ENCODE measurements around the gene NPAS3. TPM values are rescaled to one million over a fixed set of nuclear protein-coding genes. Genes with fewer than 3 reads are reported as not detected.

The NPAS3 gene
- total RNA-seq, 1 experiment from 2014 or later = not detected

DNA sequence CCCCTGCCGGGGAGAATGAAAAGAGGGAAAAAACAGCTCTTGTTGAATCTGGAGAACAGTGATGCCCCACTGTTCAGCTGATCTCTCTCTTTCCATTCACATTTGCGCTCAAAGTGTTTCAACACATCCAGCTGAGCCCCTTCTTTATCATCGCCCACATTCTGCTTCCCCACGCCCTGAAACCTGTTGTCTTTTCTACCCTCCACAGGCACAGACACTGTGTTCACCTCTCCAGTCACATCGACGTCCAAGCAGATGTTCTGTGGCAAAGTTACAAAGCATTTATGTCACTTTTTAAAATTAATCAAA, 673.5 kb downstream of the NPAS3 start:
- no peak overlapping the region for H3K4me2 ChIP-seq (ENCODE audit: low read length)
- no peak overlapping the region for H3K9ac ChIP-seq (ENCODE audit: low read length)
- no peak overlapping the region for H3K4me3 ChIP-seq (replicated peaks in 1 of 2; ENCODE audit: low read depth in 1 of 2, low read length in 2 of 2)
- RAD21 ChIA-PET (ENCODE audit: low non-redundant PET in 1 of 2, low total read pairs in 2 of 2, uncharacterized antibody in 2 of 2, unreplicated experiment in 2 of 2) = no interaction called here
- H3K27me3 ChIP-seq (ENCODE audit: insufficient read depth, low read length) = peaks cover 9% of the 10 kb centered on the region; the same call in 1 of the 2 replicates
- H3K36me3 ChIP-seq (ENCODE audit: control insufficient read depth in 1 of 2, insufficient read depth in 2 of 2, low read length in 2 of 2) = no peaks in the 10 kb centered on the region
- ATAC-seq (no peak), DNase-seq (ENCODE audit: low read depth, low spot score) (no peak)
- no peaks in the 10 kb centered on the region for H3K79me2 ChIP-seq (ENCODE audit: insufficient read depth, low read length)
- POLR2A ChIA-PET = no interaction called here
- H4K20me1 ChIP-seq (ENCODE audit: insufficient read depth) = no peaks in the 10 kb centered on the region
- intact Hi-C loops (cut with micrococcal nuclease) = no loop called here
- TF ChIP-seq, protein P1, sequence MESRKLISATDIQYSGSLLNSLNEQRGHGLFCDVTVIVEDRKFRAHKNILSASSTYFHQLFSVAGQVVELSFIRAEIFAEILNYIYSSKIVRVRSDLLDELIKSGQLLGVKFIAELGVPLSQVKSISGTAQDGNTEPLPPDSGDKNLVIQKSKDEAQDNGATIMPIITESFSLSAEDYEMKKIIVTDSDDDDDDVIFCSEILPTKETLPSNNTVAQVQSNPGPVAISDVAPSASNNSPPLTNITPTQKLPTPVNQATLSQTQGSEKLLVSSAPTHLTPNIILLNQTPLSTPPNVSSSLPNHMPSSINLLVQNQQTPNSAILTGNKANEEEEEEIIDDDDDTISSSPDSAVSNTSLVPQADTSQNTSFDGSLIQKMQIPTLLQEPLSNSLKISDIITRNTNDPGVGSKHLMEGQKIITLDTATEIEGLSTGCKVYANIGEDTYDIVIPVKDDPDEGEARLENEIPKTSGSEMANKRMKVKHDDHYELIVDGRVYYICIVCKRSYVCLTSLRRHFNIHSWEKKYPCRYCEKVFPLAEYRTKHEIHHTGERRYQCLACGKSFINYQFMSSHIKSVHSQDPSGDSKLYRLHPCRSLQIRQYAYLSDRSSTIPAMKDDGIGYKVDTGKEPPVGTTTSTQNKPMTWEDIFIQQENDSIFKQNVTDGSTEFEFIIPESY (IDR thresholded peaks at IDR 0.05; ENCODE audit: extremely low read depth, insufficient replicate concordance, low read length) = no peak
- H3K27ac ChIP-seq (ENCODE audit: low read depth, low read length) = no peak overlapping the region
- no peak overlapping the region for H2AFZ ChIP-seq (ENCODE audit: low read depth, low read length, poor library complexity, severe bottlenecking)
- CTCF ChIA-PET = no interaction called here
- H3K9me3 ChIP-seq (ENCODE audit: control insufficient read depth in 1 of 2, insufficient read depth in 1 of 2, low read depth in 1 of 2, low read length in 2 of 2) = no peaks in the 10 kb centered on the region
- no TSS peak for BruUV-seq (replicated peaks)
- H3K4me1 ChIP-seq (ENCODE audit: control insufficient read depth in 1 of 2, insufficient read depth in 2 of 2, low read length in 2 of 2) = no peaks in the 10 kb centered on the region
- H3K9me2 ChIP-seq (ENCODE audit: insufficient read depth) = no peaks in the 10 kb centered on the region

DNA sequence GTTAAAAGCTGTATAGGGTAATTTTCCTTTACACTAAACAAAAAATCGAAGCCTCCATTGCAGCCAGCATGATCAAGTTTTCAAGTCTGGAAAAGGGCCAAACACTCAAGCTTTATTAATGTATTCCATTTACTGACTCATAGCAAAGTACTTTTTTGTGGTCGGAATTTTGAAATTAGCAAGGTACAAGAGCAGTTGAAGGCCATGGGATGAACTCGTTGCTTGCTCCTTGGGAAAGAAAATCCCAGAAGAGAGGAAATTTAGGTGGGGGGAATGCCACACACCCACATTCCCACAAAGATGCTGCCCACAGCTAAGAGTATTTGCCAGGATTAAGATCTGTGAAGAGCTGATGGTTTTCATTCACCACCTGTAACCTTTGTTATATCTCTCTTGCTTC, 678.5 kb downstream of the NPAS3 start:
- ChIA-PET CTCF (no interaction called here), RAD21 (ENCODE audit: low non-redundant PET in 1 of 2, low total read pairs in 2 of 2, uncharacterized antibody in 2 of 2, unreplicated experiment in 2 of 2) (no interaction called here), POLR2A (no interaction called here)
- intact Hi-C loops (cut with micrococcal nuclease) = no loop called here
- no peaks in the 10 kb centered on the region for H3K79me2 ChIP-seq (ENCODE audit: insufficient read depth, low read length)
- H3K27ac ChIP-seq (ENCODE audit: low read depth, low read length) = no peak overlapping the region
- no peaks in the 10 kb centered on the region for H3K9me2 ChIP-seq (ENCODE audit: insufficient read depth)
- no peaks in the 10 kb centered on the region for H3K36me3 ChIP-seq (ENCODE audit: control insufficient read depth in 1 of 2, insufficient read depth in 2 of 2, low read length in 2 of 2)
- peaks cover 9% of the 10 kb centered on the region for H3K27me3 ChIP-seq (ENCODE audit: insufficient read depth, low read length)
- no TSS peak for BruUV-seq (replicated peaks)
- H2AFZ ChIP-seq (ENCODE audit: low read depth, low read length, poor library complexity, severe bottlenecking) = no peak overlapping the region
- no peaks in the 10 kb centered on the region for H3K4me1 ChIP-seq (ENCODE audit: control insufficient read depth in 1 of 2, insufficient read depth in 2 of 2, low read length in 2 of 2)
- no peaks in the 10 kb centered on the region for H3K9me3 ChIP-seq (ENCODE audit: control insufficient read depth in 1 of 2, insufficient read depth in 1 of 2, low read depth in 1 of 2, low read length in 2 of 2)
- no peak for ATAC-seq
- no peaks in the 10 kb centered on the region for H4K20me1 ChIP-seq (ENCODE audit: insufficient read depth)
- H3K4me2 ChIP-seq (ENCODE audit: low read length) = no peak overlapping the region
- H3K4me3 ChIP-seq (replicated peaks in 1 of 2; ENCODE audit: low read depth in 1 of 2, low read length in 2 of 2) = no peak overlapping the region
- no peak for DNase-seq (ENCODE audit: low read depth, low spot score)
- H3K9ac ChIP-seq (ENCODE audit: low read length) = no peak overlapping the region
- TF ChIP-seq RAD21 (IDR thresholded peaks at IDR 0.05; ENCODE audit: low read depth) (no peak), POLR2A (IDR thresholded peaks at IDR 0.05; ENCODE audit: borderline replicate concordance, extremely low read depth, insufficient read depth, insufficient read length) (no peak), FOSL1 (IDR thresholded peaks at IDR 0.05; ENCODE audit: low read depth) (no peak), ZNF274 (IDR thresholded peaks at IDR 0.05; ENCODE audit: low read depth, low read length) (no peak), TCF7L2 (IDR thresholded peaks at IDR 0.05; ENCODE audit: borderline replicate concordance, extremely low read depth, insufficient read depth, insufficient read length) (no peak), SIN3A (IDR thresholded peaks at IDR 0.05; ENCODE audit: low read depth) (no peak), JUND (IDR thresholded peaks at IDR 0.05) (no peak), ELF1 (IDR thresholded peaks at IDR 0.05; ENCODE audit: borderline replicate concordance, low read depth) (no peak), ZFX (IDR thresholded peaks at IDR 0.05) (no peak), POLR2AphosphoS5 (IDR thresholded peaks at IDR 0.05; ENCODE audit: low read depth, low read length) (no peak), CEBPB (IDR thresholded peaks at IDR 0.05; ENCODE audit: low read depth) (no peak)
- TF ChIP-seq, protein P2, sequence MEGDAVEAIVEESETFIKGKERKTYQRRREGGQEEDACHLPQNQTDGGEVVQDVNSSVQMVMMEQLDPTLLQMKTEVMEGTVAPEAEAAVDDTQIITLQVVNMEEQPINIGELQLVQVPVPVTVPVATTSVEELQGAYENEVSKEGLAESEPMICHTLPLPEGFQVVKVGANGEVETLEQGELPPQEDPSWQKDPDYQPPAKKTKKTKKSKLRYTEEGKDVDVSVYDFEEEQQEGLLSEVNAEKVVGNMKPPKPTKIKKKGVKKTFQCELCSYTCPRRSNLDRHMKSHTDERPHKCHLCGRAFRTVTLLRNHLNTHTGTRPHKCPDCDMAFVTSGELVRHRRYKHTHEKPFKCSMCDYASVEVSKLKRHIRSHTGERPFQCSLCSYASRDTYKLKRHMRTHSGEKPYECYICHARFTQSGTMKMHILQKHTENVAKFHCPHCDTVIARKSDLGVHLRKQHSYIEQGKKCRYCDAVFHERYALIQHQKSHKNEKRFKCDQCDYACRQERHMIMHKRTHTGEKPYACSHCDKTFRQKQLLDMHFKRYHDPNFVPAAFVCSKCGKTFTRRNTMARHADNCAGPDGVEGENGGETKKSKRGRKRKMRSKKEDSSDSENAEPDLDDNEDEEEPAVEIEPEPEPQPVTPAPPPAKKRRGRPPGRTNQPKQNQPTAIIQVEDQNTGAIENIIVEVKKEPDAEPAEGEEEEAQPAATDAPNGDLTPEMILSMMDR (IDR thresholded peaks at IDR 0.05 in 2 of 3, conservative IDR thresholded peaks at IDR 0.05 in 1 of 3; ENCODE audit: borderline replicate concordance in 1 of 3, insufficient read depth in 1 of 3, low read depth in 2 of 3, low read length in 2 of 3) = no peak
- TF ChIP-seq, protein P3, sequence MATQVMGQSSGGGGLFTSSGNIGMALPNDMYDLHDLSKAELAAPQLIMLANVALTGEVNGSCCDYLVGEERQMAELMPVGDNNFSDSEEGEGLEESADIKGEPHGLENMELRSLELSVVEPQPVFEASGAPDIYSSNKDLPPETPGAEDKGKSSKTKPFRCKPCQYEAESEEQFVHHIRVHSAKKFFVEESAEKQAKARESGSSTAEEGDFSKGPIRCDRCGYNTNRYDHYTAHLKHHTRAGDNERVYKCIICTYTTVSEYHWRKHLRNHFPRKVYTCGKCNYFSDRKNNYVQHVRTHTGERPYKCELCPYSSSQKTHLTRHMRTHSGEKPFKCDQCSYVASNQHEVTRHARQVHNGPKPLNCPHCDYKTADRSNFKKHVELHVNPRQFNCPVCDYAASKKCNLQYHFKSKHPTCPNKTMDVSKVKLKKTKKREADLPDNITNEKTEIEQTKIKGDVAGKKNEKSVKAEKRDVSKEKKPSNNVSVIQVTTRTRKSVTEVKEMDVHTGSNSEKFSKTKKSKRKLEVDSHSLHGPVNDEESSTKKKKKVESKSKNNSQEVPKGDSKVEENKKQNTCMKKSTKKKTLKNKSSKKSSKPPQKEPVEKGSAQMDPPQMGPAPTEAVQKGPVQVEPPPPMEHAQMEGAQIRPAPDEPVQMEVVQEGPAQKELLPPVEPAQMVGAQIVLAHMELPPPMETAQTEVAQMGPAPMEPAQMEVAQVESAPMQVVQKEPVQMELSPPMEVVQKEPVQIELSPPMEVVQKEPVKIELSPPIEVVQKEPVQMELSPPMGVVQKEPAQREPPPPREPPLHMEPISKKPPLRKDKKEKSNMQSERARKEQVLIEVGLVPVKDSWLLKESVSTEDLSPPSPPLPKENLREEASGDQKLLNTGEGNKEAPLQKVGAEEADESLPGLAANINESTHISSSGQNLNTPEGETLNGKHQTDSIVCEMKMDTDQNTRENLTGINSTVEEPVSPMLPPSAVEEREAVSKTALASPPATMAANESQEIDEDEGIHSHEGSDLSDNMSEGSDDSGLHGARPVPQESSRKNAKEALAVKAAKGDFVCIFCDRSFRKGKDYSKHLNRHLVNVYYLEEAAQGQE (IDR thresholded peaks at IDR 0.05; ENCODE audit: low read depth) = no peak
- TF ChIP-seq, protein P4, sequence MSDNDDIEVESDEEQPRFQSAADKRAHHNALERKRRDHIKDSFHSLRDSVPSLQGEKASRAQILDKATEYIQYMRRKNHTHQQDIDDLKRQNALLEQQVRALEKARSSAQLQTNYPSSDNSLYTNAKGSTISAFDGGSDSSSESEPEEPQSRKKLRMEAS (IDR thresholded peaks at IDR 0.05) = no peak
